8988T (cell line): ENCODE data around the gene NPSR1.

ENCODE experiments used
- DNase-seq: peaks from one replicate; pipeline ENCODE4 v3.0.0; 2011

The NPSR1 gene

DNA sequence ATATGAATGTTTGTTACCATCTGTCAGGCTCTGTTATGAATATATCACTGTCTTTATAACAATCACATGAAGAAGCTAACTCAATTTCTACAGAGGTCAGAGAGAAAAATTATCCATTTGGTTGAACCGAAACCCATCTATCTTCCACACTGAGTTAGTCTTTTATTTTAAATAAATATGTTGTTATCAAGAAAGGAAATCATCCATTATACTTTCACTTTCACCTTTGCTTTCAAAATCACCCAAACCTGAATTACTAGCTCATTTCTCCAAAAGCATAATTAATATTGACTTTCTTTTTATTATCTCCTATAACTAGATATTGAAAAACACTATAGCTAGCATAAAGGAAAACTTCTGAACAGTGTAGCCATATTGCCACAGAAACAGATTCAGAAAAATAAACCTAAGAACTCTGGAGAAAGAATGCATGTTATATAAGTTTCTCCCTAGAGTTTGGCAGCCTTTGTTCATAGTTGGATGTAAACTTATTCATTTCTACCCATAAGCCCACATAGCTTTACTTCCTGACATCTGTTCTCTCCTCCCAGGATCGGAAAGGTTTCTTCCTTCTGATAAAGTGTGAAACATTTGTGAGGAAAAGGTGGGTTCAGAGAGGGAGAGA lies 66.0 kb downstream of the NPSR1 start:
- no peak for DNase-seq

DNA sequence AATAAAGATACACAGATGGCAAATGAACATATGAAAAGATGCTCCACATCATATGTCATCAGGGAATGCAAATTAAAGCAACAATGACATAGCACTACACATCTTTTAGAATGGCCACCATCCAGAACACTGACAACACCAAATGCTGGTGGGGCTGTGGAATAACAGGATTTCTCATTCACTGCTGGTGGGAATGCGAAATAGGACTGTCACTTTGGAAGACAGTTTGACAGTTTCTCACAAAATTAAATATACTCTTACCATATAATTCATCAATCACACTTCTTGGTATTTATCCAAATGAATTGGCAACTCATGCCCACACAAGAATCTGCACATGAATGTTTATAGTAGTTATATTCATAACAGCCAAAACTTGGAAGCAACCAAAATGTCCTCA lies 68.2 kb downstream of the NPSR1 start:
- DNase-seq, result no peak

DNA sequence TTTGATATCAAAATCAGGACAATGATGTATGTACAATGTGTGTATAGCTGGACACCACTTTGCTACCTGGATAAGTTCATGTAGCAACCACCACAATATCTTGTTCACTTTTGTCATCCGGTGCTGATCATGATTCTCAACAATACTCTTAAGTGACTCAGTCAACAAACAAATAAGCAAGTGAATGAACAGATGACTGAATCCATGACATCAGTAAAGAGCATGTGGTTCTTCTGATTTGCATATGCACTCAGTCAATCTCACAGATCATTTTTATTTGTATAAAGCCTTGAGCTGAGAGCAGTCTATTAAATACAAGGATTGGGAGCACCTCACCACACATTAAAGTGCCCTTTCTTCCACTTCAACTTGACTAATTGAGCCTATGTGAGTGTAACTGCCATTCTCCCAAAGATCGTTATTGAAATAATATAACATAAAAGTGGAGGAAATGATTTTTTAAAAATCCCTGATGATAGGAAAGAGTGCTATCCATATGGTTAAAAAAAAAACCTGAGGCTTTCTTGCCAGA lies 69.5 kb downstream of the NPSR1 start:
- DNase-seq, result no peak

DNA sequence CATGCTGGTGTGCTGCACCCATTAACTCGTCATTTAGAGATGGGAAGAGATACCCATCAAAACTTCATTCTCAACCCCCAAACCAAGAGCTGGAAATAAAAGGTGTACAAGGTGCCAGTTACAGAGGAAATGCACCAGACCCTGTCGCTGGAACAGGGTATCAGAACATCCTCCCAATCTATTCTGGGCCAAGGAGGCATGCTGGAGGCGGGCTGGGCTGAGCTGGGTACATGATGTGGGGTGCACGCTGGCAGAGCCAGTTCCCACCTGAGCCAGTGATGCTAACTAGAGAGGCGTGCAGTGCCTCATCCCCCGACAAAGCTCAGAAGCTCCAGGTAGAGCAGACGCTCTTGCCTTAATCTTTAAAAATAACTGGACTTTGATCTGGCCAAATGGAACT lies 70.1 kb downstream of the NPSR1 start:
- no peak for DNase-seq

DNA sequence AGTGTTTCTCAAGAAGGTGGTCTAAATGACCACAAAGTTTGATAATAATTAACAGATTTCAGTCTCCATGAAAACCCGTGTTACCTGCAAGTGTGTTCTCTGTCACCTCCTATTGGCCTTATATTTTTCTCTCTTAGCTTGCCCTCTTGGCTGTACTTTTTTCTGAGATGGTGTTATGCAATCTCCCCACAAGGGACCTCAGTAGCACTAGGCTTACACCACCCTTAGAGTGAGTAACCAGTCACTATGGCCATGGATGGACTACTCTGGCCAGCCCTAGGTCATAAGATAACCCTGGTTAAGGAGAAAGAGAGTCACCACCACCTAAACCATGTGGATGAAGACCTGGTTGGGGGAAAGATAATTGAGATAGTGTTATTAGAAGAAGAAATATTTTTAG lies 76.8 kb downstream of the NPSR1 start:
- no peak for DNase-seq

DNA sequence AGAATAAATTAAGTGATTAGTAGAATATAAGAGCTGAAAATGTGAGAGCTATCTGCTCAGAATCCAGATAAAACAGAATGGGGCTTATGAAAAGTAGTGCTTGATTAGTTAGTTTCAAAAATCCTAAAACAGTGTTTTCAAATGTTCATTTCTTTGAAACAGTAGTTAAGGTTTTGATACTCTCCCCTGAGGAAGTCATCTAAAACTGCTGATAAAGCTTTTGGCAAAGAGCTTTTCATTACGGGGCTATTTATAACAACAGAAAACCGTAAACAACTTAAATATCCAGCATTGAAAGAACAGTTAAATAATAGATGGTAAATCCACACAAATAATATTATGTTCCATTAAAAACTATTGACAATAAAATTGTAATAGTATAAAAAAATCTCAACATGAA lies 77.5 kb downstream of the NPSR1 start:
- DNase-seq, result no peak

DNA sequence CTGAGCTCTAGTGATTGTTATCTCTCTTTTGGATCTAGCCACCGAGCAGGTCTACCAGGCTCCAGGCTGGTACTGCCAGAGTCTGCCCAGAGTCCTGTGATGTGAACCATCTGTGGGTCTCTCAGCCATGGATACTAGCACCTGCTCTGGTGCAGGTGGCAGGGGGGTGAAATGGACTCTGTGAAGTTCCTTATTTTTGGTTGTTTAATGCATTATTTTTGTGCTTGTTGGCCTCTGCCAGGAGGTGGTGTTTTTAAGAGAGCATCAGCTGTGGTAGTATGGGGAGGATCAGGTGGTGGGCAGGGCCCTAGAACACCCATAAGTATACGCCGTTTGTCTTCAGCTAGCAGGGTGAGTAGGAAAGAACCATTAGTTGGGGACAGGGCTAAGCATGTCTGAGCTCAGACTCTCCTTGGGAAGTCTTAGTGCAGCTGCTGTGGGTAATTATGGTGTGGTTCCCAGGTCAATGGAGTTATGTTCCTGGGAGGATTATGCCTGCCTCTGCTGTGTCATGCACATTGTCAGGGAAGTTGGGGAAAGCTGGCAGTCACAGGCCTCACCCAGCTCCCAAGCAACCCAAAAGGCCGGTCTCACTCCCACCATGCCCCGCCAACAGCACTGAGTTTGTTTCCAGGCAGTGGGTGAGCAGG lies 81.8 kb downstream of the NPSR1 start:
- no peak for DNase-seq

DNA sequence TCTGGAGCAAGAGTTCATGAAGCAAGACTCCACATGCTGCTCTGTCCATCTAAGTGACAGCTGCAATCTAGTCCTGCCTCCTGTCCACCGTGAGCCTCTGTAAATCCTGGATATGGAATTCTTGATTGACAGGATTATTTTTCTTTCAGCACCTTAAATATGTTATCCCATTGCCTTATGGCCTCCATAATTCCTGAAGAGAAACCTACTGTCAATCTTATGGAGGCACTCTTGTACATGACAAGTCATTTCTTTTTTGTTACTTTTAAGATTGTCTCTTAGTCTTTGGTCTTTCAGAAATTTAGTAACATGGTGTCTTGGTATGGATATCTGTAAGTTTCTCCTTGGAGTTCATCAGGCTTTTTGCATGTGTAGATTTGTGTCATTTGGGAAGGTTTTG lies 82.8 kb downstream of the NPSR1 start:
- no peak for DNase-seq

DNA sequence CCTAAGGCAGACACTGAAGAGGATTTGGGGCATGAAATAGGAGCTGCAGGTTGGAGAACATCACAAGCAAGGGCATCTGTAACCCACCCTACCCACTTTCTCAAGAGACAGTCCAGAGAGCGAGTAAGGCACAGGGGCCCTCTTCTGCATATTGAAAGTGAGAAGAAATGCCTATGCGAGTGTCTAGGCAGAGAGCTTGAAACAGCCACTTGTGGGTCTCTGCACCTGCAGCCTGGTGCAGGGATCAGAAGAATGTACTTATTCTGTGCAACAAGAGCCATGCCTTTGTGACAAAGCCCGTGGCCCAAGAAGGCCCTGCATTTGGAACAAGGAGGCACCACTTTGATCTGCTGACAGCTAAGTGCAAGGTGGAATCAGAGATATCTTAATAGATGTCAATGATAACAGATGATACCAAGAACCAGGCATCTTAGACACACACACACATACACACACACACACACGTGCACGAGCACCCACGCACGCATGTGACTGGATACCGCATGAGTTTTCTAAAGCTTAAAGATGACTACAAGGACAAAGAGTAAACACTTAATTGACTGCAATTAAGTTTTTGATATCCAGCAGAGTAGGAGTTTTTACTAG lies 89.3 kb downstream of the NPSR1 start:
- no peak for DNase-seq

DNA sequence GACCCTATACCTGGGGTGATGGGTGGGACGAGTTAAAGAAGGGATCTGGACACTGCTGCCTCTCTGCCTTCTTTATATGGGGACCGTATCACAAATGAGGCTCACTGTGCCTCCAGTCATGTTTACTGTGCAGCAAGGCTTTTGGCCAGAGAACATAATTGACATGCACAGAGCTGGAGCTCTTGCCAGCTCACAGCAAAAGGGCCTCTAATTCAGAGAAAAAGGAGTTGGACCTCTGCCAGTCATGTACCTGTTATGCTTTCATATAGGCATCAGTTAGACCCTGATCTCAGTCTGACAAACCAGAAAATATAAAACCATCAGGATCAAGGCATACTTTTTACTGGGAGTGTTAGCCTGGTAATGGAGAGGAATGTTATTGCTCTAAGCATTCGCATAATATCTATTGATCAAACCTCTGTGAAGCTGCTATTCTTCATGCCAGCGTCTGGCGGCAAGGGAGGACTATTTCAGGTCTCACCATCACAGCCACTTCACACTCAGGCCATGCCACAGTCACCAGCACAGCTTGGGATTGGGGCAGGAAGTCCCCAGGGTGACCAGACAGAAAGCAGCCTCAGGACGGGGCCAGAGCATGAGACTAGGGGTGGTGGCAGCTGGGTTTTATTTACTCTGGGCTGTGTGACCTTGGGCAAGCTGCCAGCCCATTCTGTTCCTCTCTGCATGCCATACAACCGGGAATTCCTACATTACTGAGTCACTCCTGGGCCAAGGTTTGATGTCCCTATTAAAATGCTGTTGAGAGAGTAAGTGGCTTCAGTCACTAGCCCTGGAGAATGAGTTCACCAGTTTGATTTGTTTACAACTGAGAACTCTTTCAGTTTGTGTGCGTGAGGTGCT lies 90.1 kb downstream of the NPSR1 start:
- DNase-seq, result peak; percentile 20

DNA sequence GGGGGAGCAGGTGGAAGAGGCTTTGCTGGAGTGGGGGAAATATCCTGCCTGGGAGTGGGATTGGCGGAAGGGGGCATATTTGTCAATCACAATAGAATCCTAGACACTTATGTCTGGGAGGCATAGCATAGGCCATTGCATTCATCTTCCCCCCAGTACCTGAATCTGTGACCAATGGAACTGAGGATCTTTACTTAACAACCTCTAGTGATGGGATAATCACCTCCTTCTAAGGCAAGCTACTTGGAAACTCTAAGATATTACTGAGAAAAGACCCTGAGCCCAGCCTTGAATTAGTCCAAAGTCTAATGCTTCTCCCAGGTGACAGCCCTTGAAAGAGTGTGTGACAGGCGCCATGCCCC lies 90.7 kb downstream of the NPSR1 start:
- no peak for DNase-seq

DNA sequence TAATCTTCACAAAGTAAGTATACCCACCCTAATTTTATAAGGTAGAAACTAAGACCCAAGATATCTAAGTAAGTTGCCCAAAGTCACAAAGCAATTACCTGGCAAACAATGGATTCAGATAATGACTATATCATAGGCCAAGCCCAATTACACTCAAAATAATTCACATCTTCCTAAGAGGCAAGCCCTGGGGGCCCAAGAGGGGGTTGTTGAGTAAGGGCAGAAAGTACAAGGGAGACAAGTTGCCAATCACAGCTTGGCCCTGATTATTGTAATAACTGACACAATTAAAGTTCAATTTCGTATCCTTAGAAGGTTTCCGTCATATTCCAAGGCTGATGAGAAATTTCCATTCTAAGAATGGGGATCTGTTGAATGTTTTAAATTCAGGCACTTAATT lies 91.4 kb downstream of the NPSR1 start:
- DNase-seq, result no peak

DNA sequence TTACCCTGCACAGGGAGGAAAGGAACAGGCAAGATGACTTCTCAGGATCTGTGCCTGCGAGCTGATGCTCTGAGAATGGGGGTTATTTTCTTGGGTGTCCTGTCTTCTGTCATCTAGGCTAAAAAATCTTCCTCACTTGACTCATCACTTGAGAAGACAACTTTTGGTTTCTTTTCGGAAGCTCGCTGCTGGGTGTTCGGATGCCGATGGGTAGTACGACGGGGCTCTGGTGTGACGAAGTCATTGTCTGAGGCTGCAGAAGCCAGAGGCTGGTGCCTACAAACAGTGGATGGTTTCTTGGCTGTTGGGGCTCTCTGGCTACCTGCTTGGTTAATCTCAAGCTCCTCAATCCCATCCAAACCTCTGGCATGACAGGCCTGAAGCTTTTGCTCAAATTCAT lies 92.2 kb downstream of the NPSR1 start:
- DNase-seq, result no peak

DNA sequence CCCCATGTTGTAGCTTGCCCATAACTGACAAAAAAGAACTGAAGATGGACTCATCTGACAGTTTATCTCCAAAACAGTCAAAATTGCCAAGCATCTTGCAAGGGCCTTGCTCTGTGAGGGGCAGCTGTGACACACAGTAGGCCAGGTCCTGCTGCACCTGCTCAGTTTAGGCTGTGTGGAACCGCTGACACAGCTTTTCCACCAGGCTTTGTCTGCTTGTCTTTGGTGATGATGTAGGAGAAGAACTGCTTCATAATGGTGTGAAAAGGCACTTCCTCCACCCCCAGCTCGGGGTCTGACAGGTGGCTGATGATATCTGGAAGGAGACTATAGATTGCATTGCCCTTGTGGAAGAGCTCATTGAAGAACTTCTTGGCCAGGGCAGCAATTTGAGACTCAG lies 92.6 kb downstream of the NPSR1 start:
- DNase-seq, result no peak

DNA sequence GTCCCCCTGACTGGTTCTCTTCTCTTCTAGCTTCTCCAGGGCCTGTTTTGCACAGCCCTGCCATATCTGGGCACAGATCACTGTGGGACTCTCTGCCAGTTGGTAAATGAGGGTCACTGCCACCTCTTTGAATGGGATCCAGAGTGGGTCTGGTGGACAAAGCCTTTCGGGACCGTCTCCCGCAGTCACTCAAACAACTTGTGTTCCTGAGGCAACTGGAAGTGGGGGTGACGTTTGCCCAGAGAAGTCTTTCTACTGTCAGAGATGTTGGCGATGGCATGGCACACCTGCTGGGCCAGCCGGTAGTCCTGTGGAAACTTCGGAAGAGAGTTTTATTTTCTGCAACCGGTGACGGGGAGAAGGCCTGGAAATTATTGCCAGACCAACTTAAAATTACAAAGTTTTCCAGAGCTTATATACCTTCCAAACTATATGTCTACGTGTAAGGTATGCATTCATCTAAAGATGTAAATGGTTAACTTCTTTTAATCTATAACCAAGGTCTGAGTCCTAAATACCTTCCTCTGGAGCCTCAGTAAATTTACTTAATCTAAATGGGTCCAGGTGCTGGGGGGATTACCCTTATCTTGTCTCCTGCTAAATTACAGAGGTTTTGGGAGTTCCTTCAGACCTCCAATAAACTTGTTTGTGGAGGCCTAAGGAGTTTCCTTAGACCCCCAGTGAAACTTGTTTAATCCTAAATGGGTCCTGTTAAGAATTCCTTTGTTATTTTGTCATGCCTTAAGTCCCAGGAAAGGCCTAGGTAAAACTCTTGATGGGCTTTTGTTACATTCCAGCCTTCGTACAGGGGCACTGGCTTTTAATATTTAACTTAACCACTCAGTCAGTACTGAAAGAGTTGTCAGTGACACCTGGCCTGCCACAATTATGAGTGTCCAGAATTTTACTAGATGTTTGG lies 94.0 kb downstream of the NPSR1 start:
- DNase-seq, result no peak

DNA sequence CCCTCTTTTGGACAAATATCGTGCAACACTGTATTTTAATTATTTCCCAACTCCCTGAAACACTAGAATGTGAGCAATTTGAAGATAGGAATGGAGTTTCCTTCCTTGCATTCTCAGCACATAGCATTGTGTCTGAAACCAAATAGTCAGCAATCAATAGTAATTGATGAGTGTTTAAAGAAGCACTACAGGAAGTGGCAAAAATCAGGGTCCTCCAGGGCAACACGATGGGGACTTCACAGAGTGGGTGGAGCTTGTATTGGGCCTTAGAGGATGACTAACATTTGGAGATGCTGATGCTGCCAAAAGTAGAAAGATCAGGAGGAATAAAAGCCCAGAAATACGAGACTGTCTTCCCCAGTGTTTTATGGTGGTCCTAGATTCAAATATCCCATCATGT lies 94.9 kb downstream of the NPSR1 start:
- DNase-seq, result no peak

DNA sequence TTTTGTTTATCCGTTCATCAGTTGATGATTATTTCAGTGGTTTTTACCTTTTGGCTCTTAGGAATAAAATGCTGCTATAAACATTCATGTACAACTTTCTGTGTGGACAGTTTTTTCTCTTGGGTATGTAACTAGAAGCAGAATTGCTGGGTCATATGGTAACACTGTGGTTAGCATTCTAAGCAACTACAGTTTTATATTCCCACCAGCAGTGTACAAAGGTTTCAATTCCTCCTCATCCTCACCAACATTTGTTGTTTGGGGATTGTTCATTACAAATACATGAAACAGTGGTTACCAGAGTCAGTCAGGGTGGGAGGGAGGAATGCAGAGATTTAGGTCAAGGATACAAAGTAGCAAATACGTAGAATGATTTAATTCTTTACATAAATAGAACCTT lies 97.0 kb downstream of the NPSR1 start:
- DNase-seq, result no peak

DNA sequence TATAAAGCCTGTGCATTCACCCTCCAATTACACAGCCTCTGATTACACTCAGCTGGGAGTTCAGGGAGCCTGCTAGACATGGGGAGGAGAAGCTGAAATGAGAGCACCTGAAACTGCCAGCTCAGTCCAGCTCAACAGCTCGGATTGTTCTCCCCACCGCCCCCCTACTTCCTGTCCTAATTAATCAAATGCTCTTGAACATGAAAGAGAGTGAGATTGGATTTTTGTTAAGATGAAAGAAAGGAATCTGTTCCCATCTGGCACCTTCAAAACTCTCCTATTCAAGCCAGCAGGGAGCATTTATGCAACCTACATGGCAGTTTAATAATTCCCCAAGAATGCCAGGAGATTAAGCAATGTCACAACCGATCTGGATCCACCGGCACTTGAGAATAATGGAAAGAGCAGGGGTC lies 98.0 kb downstream of the NPSR1 start:
- DNase-seq, result no peak

DNA sequence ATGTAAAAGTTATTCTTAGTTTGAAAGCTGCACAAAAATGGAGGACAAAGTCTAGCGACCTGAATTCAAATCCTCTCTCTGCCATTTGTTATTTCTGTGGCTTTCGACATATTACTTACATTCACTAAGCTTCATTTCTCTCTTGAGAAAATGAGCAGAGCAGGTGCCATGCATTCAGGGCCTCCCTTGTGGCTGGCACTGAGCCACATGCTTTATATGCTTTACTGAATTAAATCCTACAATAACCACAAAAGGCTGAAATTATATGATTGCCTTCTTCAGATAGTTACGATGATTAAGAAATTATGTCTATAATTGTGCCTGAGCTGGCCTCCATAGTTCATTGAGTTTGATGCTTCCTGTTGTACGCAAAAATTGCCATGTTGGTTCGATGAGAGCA lies 98.7 kb downstream of the NPSR1 start:
- DNase-seq, result no peak

DNA sequence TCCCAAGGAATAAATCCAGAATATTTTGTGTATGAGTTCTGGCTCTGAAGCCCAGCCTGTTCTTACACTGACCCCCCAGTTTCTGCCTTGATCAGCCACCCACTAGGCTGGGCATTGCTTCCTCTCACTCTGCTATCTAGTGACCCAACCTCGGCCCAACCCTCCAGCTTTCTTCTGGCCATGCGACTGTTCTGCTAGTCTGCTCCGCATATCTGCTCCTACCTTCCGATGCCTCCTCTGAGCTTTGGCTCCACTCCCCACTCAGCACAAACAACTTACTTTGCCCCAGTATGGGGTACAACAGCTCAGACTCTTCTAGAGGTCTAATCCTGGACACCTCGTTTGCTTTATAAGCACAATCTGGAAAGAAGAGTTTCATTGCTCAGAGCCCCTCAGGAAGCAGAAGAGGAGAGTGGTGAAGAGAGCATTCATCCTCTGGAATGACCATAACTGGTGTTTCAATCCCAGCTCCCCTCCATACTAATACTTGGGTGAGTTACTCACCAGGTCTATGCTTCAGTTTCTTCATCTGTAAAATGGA lies 99.6 kb downstream of the NPSR1 start:
- no peak for DNase-seq

DNA sequence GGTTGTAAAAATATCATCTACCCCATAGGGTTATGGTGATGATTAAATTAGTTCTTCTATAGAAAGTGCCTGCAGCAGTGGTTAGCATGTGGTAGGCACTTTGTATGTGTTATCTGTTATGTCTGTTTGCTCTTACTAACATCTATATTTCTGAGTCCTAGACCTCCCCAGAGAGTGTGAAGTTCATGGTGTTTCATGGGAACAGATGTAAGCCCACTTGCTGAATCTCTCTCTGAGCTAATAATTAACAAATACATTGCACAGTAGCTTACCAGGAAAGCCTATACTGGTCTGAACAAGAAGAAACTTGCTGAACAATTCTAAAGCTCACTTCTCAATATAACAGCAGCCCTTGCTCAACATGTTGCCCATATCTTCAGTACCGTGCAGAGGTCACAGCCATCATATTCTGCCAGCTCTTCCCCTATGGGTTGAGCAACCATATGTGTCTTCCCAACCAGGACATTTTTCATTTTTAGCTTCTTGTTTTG lies 100.1 kb downstream of the NPSR1 start:
- no peak for DNase-seq
